Urothelium cell line (cell line): Measurements from ENCODE around the gene RILPL1.
"Not testable (repeated sequence)": the region's sequence is repeated elsewhere in the genome, so short reads cannot be mapped to it uniquely, and the experiment has no call there.

ENCODE experiments used
- DNase-seq: peaks from one replicate; pipeline ENCODE4 v3.0.0; 2011; ENCODE audit warnings: low spot score, mixed read lengths
- FAIRE-seq: peaks from 2 replicates; lab custom pipeline; 2011; peaks lifted over from hg19 to GRCh38; lab: Jason Lieb, UNC

Gene RILPL1

DNA sequence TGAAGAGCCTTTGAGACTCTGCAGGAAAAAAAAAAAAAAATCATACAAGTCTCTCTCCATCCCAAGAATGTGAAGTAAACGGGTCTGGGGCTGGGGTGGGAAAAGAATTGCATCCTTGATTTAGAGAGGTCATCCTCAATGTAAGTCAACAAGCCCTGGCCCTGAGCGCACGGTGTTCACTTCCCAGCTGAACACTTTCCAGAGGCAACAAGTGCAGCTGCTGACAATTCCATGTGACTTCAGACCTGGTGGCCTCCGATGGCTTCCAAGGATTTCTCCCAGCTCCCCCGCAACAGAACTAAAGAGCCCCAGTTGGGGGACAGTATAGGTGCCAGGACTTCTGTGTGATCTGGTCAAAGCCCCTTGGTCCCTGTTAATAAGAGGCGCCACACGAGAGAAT is 2.4 kb downstream of the RILPL1 start:
- DNase-seq, result no peak
- no peak for FAIRE-seq

- FAIRE-seq, result no peak
- DNase-seq, result no peak
Observed at GRCh38 chr12:123530668-123531067, 2.9 kb downstream of the RILPL1 start.

DNA sequence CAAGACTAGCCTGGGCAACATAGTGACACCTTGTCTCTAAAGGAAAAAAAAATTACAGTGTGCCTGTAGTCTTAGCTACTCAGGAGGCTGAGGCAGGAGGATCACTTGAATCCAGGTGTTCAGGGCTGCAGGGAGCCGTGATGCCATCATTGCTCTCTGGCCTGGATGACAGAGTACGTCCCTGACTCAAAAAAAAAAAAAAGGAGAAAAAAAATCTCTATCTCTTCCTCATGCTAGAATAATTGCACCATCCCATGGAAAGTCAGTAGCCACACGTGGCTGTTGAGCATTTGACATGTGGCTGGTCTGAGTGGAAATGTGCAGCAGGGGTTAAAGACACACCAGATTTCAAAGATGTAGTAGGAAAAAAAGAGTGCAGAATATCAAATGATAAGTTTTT is 3.8 kb downstream of the RILPL1 start:
- DNase-seq (no peak), FAIRE-seq (no peak)

GRCh38 chr12:123528858-123529257 is 4.7 kb downstream of the RILPL1 start:
- FAIRE-seq (no peak), DNase-seq (no peak)

- FAIRE-seq, result no peak
Observed at GRCh38 chr12:123526542-123527080, 6.9 kb downstream of the RILPL1 start.

DNA sequence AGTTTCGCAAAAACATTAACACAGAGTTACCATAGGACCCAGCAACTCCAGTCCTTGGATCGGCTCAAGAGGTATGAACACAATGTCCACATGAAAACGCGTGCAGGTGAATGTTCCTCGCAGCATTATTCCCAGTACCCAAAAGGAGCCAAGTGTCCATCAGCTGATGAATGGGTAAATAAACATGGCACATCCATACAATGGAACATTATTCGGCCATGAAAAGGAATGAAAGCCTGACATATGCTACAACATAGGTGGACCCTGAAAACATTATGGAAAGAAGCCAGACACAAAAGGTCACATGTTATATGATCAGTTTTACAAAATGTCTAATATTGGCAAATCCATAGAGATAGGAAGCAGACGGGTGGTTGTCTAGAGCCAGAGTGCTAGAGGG is 9.1 kb downstream of the RILPL1 start:
- no peak for FAIRE-seq
- DNase-seq, result no peak

More at GRCh38 chr12:123526542-123527080, 6.9 kb downstream of the RILPL1 start:
- DNase-seq, result no peak

DNA sequence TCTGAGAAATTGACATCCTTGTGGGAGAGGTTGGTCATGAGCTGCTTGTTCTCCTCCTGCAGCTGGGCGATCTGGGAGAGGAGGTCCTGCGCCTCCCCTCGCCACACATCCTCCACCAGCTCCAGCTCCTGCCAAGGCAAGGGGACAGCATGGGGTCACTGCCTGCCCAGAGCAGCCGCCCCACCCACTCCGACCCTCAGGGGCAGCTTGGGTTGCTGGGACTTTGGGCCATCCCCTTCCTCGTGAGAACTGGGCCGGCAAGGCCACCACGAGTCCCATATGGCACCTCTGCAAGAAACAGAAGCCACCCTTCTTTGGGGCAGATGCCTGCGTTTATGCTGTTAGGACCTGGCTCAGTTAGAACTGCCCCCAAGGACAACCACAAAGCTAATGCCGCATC is 10.0 kb downstream of the RILPL1 start:
- DNase-seq, result no peak
- FAIRE-seq, result no peak

DNA sequence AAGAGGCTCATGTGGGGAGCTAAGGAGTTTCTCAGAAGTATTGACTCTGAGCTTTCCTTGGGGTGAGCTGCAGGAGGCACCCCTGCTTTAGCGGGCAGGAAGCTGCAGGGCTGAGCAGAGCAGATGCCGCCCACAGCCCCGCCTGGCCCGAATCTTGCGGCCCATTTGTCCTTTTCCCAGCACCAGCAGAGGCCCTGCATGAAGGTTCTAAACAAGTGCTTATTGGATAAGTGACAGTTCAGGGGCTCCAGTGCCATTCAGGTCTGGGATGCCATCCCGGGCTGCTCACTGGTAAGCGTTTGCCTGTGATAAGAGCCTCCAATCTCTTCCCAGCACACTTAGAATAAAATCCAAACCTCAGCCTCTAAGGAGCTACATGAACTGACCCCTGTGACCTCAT is 11.4 kb downstream of the RILPL1 start:
- no peak for FAIRE-seq
- DNase-seq, result no peak

DNA sequence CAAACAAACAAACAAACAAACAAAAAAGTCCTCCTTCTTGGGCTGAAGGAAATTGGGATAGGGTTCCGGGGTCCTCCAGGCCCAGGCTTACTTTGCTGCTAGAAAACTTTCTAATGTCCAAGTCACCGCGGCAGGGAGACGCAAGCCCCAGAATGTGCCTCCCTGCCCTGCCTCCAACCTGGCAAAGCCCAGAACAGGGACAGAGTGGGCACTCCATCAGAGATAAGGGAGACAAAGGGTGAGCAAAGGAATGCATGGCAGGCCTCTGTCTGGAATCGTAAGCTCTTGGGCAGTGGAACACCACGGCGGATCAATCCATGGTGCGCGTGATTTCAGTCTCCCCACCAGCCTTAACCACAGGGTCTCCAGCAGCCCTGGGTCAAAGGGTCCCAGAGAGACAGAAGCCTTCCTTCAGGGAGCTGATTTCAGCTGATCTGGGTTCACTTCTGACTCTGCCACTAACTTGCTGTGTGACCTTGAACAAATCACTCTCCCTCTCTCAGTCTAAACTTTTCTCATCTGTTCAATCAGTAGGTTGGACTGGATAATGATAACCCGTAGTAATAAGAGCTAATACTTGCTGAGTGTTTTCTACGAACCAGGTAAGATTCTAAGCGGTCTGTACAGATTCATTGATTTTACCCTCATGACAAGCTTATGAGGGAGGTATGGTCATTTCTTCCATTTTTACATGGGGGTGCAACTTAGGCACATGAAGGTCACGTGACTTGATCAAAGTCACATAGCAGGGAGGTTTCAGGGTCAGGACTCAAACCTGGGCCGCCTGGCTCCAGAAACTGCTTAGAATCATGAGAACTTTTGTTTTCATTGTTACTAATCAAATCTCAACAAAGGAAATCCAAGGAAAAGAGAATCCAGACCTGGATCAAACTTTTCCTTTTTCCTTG is 12.7 kb downstream of the RILPL1 start:
- DNase-seq (no peak), FAIRE-seq (no peak)

- no peak for FAIRE-seq
- DNase-seq, result peak; percentile 22
Observed at GRCh38 chr12:123519141-123520001, 14.1 kb downstream of the RILPL1 start.

GRCh38 chr12:123516216-123516780 is 17.2 kb downstream of the RILPL1 start:
- FAIRE-seq (no peak), DNase-seq (no peak)

DNA sequence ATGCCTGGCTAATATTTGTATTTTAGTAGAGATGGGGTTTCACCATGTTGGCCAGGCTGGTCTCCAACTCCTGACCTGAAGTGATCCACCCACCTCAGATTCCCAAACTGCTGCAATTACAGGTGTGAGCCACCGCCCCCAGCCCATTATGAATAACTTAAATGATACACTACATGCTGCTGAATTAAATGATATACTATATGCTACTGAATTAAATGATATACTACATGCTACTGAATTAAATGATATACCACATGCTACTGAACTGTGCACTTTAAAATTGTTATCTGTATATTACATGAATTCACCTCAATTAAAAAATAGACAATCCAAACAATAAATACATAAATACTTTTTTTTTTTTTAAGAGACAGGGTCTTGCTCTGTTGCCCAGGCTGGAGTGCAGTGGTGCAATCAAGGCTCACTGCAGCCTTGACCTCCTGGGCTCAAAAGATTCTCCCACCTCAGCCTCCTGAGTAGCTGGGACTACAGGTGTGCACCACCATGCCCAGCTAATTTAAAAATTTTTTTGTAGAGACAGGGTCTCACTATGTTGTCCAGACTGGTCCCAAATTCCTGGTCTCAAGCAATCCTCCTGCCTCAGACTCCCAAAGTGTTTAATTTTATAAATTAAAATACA is 18.8 kb downstream of the RILPL1 start:
- FAIRE-seq, DNase-seq: not testable (repeated sequence)

DNA sequence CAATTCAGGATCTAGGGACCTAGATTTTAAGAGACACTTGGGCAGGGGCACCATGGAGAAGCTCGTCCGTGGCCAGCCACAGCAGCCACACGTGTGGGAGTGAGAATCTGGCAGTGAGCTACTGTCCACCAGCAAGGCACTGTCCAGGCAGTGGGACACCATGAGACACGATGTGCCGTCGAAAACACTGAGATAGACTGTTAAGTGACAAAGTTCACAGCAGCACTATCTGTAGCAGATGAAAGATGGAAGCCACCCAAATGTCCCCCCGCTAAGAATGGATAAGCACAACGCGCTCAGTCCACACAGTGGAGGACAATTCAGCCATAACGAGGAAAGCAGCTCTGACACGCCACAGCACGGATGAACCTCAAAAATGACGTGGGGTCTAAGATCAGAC is 19.7 kb downstream of the RILPL1 start:
- FAIRE-seq (no peak), DNase-seq (no peak)

DNA sequence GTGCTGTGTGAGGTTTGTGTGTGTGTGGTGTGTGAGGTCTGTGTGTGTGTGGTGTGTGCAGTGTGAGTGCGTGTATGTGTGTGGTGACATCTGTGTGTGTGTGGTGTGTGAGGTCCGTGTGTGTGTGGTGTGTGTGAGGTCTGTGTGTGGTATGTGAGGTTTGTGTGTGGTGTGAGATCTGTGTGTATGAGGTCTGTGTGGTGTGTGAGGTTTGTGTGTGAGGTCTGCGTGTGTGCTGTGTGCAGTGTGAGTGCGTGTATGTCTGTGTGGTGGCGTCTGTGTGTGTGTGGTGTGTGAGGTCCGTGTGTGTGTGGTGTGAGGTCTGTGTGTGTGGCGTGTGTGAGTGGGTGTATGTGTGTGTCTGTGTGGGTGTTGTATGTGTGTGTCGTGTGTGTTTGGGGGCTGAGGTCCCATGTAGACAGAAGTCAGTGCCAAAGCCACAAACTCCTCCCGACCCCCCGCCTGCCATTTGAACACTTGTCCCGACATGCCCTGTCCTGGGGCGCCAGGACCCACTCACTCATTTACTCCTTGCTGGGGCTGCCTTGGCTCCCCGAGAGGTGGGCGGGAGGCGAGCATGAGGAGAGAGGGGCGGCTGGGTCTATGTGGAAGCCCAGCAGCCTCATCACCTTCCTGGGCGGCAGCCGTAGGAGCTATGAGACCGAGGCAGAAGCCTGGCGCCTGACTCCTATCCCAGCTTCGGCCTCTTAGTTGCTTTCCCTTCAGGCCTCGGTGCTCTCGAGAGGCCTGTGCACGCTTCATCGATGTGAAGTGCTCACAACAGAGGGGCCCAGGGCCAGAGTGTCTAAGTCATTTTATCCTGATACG is 20.5 kb downstream of the RILPL1 start:
- no peak for FAIRE-seq
- no peak for DNase-seq

DNA sequence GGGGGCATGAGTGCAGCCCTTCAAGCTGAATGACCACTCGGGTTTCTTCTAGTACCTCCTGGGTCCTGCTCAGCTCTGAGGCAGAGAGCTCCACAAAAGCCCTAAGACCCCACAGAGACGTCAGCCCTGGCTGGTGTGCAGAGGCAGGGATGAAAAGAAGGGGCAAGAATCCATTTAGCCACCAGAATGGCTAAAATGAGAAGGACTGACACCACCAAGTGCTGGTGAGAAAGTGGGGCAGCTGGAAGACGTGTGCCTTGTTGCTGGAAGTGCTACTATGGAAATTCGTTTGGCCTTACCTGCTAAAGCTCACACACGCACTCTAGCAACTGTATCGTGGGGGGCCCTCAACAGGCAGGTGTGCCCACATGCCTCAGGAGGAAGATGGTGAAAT is 26.7 kb downstream of the RILPL1 start:
- FAIRE-seq (no peak), DNase-seq (no peak)

DNA sequence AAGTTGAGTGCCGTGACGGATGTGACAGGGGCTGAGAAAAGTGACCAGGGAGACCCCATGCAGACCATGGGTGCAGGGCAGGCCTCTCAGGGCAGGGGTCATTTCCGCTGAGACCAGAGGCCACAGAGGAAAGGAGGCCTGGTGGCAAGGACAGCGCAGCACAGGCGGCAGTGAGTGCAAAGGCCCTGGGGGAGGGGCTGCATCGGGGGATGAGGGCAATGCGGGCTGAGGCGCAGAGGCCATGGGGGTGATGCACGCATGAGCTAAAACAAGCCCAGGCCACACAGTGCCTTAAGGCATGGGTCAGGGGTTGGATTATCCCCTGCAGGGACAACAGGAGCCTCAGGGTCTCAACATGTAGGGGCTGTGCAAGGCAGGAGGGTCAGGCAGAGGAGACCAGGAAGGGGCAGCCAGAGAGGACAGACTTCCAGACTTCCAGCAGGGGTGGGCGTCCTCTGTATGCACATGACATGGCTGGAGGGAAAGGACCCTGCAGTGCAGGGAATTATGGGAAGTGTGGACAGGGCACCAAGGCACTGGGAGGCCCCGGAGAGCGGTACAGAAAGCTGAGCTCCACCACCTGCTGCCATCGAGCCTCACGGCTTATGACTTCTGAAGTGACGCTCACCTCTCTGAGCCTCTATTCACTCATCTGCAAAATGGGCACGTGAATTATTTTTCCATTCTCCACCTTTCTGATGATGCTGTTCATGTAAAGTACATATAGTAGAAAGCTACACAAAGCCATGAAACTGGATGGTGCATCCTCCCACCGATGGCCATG is 27.3 kb downstream of the RILPL1 start:
- no peak for FAIRE-seq
- DNase-seq, result no peak

- DNase-seq, result no peak
- no peak for FAIRE-seq
Observed at GRCh38 chr12:123502163-123502704, 31.3 kb downstream of the RILPL1 start.

- DNase-seq (no peak), FAIRE-seq (no peak)
Observed at GRCh38 chr12:123499332-123499731, 34.2 kb downstream of the RILPL1 start.
